GM18870 (cell line): ENCODE results near the gene DYRK2.

Experiments used
- ATAC-seq: cut with Tn5 transposase; IDR thresholded peaks from one replicate; pipeline ENCODE4 v1.9.1; 2021; ENCODE audit warnings: moderate library complexity; ENCODE audit not compliant: unreplicated experiment

The DYRK2 gene

DNA sequence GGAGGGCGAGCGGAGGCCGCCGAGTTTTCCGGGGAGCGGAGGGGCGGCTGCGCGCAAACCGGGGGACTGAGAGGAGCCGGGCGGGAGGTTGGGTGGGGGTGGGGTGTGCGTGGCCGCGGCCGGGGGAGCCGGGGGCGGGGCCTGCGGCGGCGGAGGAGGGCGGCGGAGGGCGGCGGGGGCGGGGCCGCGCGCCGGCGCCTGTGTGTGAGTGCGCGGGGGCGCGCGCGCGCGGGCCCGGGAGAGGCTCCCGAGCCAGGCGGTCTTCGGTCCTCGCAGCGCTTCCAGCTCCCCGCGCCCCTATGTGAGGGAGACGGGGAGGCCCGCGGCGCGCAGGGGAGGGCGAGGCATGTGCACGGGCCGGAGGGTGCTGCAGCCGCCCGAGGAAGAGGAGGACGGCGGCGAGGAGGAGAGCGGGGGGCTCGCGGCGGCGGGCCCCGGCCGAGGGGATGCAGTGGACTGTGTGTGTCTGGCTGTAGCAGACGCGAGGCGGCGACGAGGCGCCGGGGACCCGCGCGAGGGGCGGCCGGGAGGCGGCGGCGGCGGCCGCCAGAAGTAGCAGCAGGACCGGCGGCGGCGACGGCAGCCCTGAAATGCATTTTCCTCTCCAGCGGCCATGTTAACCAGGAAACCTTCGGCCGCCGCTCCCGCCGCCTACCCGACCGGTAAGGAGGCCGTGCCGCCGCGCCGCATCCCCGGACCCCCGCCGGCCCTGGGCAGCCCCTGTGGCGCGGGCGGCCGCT, at the start of gene DYRK2:
DYRK2 (plus strand) TSS at position 225 of the 740 bp plus-strand sequence; CDS start at position 614, 389 bp downstream.
- peak; percentile 21 for ATAC-seq

DNA sequence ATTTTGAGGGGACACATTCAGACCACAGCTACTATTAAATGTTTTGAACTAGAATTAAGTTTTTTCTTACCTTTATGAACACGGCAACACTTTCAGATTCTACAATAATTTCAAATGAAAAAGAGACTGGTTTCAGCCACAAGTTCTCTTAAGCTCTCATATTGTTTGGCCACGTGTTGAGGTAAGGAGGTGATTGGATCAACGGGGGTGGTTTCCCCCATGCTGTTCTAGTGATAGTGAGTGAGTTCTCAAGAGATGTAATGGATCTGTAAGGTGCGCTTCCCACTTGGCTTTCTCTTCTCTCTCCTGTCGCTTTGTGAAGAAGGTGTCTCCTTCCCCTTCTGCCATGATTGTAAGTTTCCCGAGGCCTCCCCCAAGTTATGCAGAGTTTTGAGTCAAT, 48.9 kb upstream of the DYRK2 start:
- no peak for ATAC-seq

DNA sequence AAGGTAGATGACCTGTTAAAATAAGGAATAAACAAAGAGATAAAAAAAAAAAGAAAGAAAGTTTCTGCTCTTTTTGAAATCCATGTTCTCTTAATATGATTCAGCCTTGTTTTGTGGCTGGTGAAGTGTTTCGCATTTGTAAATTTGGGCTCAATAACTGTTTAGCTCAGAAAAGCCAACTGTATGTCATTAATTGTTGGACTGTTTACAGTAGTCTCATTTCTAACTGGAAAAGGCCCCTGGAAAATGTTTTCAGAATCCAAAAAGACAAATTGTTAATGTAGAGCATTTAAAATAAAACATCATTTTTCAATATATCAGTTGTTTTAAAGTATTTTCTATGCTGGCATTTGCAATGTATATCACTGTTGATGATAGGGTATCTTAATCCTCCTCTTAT, 47.4 kb upstream of the DYRK2 start:
- no peak for ATAC-seq

DNA sequence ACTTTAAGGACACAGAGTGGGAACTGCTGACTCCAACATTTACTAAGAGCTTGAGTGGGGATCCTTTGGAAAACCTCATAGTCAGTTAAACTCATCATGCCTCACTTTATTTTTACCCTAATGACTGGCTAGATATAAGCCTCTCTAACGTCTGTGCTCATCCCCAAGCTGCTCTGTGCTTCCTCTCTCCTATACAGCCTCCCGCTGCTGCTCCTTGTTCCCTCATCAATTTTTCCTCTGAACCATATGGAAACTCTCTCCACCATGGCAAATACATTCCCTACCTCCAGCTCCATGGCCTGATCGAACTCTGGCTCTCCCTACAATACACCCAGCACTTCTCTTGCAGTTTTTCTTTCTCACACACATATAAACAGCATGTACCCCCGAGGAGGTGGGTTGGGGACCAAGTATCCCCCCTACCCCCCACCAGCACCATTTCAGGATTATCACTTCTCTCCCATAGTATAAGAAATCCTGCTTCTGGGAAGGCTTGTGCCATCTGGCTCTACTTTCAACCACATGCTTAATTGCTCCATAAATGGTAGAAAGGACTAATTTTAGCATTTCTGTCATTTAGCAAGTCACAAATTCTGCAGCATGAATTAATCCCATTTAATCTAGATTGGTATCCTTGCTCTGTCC, 39.2 kb upstream of the DYRK2 start:
- ATAC-seq, result no peak

DNA sequence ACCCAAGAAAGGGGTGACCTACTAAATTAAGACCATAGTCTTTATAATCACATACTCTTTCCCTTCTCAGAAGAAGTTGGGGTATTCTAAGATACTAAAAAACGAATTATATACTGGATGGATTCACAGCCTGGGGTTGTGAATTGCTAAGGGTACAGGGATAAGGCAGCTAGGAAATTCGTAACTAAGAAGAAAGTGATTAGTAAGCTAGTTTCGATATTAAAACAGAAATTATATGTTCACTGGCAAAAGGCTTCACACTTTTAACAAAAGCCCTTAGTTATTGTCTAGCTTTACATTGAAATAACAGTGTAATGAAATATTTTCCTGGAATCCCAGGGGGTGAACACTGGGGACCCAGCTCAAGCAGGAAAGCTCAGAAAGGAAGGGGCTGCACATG, 35.5 kb upstream of the DYRK2 start:
- no peak for ATAC-seq

DNA sequence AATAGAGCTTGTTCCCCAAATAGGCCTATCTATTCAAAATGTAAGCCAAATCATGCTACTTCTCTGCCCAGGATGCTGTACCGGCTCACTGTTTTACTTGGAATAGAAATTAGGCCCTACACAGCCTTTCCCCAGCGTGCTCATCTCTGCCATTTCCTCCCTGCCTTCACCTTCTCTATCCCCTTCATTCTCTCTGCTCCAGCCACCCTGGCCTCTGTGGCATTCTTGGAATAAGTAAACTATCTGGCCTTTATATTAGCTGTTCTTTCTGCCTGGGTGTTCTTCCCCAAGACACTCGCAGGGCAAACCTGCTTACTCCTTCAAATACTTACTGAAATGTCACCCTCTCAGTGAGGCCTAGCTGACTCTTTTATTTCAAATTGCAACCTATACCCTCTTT, 30.9 kb upstream of the DYRK2 start:
- ATAC-seq, result no peak

DNA sequence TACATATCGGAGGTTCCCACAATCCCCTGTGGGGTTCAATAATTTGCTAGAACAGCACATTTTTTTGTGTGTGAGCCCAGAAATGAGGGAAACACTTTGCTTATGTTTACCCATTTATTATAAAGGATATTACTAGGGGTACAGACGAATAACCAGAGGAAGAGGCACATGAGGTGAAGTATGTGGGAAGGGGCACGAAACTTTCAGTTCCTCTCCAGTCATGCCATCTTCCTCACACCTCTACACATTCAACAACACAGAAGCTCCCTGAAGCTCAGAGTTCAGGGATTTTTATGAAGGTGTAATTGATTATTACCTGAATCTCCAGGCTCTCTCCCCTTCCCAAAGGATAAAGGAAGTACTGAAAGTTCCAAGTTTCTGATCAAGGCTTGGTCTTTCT, 30.2 kb upstream of the DYRK2 start:
- no peak for ATAC-seq

DNA sequence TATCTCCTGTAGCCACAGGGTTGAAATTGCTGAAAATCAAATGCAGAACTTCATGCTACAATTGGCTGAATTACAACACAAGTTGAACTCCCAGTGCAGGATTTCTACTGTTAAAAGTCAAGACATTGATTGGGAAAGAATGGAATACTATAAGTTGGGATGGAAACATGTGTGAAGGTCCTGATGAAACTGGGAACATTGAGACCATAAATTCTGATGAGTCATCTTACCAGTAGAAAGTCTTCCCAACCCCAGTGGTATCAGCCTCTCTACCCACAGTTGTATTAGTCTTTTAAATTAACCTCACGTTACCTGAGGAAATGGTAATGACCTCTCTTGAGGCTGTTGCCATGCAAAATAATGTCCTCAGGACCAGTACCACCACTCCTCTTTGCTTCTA, 27.4 kb upstream of the DYRK2 start:
- ATAC-seq, result no peak

DNA sequence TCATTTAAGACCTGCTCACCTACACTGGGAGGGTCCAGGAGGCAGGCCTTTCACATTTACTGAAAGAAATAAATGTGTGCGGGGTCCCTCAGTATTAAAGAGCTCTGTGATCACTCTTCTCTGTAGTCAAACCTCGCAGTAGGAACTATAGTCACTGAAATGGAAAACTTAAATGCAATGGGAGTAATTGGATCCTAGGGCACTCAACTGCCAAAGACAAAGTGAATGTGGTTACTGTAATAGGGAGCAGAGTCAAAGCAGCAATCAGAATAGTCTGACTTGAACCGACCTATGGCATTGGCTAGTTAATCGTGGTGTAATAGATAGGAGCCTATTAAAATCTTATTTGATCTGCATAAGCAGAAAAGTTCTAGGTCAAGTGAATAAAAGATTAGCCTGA, 26.6 kb upstream of the DYRK2 start:
- ATAC-seq, result no peak

DNA sequence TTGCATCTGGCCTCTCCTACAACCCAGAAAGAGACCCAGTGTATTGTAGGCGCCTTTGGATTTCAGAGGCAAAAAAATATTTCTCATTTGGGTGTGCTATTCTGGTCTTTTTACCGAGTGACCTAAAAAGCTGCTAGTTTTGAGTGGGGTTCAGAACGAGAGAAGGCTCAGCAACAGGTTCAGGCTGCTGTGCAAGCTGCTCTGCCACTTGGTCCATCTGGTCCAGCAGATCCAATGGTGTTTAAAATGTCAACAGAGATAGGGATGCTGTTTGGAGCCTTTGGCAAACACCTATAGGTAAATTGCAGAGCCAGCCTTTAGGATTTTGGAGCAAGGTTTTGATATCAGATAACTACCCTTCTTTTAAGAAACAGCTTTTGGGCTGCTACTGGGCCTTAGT, 25.3 kb upstream of the DYRK2 start:
- no peak for ATAC-seq

DNA sequence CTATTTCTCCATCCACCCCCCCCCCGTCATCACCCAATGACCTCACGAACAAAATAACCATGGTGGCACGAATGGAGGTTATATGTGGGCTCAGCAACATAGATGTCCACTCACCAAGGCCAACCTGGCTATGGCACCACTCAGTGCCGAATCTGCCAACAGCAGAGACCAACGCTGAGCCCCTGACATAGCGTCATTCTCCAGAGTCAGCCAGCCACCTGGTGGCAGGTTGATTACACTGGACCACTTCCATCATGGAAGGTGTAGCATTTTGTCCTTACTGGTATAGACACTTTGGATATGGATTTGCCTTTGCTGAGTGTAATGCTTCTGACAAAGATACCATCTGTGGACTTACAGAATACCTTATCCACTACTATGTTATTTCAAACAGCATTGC, 24.2 kb upstream of the DYRK2 start:
- no peak for ATAC-seq

DNA sequence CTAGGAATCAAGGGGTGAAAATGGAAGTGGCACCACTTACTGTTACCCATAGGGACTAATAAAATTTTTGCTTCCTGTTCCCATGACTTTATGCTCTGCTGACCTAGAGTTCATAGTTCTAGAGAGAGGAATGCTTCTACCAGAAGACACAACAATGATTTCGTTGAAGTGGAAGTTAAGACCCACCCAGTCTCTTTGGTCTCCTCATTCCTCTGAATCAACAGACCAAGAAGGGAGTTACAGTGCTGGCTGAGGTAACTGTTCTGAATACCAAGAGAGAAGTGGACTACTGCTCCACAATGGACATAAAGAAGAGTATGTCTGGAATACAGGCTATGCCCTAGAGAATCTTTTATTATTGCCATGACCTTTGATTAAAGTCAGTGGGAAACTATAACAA, 23.5 kb upstream of the DYRK2 start:
- ATAC-seq, result no peak

DNA sequence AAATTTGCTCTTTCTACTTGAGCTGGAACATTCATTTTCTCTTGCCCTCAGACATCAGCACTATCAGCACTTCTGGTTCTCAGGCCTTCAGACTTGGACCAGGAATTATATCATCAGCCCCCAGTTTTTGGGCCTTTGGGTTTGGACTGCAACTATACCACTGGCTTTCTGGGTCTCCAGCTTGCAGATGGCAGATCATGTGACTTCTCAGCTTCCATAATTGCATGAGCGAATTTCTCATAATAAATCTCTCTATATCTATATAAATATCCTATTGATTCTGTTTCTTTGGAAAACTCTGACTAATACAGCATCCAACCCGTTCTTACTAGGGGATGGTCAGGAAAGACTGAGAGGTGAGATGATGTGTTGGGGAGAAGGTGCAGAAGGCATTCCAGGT, 22.4 kb upstream of the DYRK2 start:
- ATAC-seq, result no peak

DNA sequence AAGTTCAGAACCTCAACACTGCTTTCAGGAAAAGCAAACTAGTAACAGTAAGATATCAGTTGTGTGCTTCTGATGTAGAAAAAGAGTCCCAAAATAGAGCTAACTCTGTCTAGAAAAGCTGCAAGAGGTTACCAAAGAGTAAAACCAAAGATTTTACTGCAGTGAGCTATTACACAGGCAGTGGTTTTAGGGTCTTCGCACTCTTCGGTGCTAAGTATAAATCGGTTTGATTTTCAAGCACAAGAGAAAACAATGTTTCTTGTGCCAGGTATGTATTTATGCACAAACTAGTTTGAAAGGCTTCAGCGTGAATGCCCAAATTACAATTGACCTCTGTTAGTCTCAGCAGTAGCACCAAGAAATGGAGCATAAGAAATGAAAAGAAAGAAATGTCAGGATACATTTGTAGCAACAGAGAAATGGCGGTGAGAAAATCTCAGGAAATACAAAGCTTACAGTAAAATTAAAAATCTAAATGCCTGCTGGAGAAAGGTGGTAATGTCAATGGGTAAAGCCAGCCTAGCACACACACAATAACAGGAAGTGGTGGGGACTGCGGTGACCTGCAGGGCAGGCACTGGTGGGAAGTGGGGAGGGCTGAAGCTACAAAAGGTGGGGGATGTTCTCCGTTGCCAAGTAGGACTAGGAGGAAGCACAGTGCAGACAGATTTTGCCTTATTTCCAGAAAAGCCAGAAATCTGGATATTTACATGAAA, 18.0 kb upstream of the DYRK2 start:
- ATAC-seq, result peak; percentile 93

DNA sequence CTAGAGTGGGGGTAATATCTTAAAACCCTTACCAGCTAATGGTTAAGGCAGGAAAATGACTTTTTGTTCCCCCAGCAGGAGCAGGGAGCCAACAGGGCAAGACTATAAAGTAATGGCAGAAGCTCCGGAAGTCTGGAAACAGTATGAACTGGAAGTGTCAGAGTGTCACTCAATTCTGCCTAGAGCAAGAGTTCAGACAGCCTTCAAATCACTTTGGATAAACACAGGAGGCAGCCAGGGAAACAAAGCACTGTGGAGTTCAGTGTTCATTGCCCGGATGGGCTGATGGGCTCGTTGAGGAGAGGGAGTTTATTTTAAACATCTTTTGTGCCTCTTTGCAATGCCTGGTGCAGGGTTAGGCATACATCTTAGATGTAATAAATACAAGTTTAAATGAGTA, 16.5 kb upstream of the DYRK2 start:
- no peak for ATAC-seq

DNA sequence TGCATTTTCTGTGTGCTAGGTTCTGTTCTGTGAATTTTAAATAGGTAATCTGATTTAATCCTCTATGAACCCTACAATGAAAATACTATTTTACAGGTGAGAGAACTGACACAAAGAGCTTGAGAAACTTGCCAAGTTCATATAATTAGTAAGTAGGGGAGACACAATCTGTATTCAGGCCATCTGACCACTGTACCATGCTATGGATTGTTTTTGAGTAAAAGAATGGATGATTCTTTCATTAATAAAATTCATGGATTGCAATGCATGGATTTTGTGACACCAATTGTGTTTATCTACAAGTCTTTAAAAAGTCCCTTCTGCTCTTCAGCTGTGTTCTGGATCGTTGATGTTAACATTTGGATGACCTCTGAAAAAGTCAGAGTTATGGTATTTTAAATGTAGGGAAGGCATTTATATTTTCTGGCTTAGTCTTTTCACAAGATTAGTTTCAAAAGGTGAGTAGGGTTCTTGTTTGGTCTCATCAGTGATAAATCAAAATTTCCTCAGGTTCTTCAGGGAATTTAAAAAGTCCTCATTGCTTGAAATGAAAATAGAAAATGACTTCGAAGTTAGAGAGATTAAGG, 15.4 kb upstream of the DYRK2 start:
- ATAC-seq, result no peak

DNA sequence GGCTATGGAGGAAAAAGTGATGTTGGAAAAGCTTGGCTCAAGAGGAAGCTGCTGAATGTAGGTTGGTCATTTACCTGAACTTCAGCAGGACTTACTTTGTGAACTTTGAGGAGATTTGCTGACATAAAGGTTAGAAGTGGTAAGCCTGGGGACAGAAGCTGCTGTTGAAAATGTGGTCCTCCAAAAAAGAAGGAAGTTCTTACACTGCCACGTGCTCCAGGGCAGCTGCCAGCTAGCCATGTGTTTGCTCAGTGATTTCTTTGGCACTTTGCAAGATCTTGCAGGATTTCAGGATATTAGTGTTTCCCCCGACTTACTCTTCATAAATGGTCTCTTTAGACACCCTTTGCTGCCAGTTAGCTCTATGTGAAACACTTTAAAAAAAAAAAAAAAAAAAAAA, 14.8 kb upstream of the DYRK2 start:
- ATAC-seq, result no peak

DNA sequence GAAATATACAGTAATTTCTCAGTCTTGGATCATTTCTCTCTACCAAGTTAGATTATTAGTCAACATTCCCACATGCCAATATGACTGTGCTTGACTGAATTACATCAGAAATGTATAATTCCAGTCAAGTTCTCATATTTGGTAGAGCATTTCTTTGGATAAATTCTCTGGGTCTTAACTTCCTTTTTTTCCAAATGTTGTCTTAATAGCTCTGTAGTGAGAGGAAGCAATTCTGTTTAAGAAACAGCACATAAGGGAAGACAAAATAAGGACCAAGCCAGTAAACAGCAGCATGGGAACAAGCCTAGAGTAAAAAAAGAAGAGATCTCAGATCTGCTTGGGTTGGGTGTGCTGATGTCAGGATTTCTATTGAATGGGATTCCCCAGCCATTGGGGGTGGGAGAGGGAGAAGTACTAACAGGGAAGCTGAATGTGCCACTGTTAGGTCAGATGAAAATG, 14.2 kb upstream of the DYRK2 start:
- ATAC-seq, result no peak

DNA sequence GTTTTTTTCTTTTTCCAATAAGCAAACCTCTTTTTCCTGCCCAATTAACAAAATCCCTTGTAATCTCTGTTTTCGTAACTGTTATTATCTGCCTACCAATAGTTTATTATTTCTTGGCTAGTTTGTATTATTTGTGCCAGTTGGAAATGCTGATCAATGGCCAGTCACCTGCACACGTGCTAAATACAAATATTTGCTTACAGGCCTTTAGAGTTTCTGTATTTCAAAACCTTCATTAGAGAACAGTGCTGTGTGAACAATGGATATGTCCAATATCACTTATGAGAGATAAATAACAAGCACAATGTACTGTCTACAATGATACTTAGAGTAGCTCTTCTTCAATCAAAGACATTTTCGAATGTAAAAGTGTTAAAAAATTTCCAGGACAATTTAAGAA, 10.8 kb upstream of the DYRK2 start:
- ATAC-seq, result no peak

DNA sequence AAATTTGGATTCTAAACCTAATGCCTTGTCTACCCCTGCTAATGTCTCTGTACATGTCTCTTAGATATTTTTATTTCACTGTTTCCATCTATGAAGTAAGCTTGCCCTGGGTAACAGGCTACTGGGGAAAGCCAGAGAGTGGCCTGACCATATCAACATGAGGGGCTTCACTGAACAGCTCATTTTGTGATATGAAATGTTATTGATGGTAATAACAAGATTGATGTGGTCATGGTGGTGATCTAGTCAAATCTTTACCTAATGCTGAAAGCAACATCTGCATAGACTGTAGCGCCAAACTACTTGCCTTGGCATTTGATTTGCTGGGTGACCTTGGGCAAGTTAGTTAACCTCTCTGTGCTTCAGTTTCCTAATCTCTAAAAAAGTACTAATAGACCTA, 9.9 kb upstream of the DYRK2 start:
- ATAC-seq, result no peak

DNA sequence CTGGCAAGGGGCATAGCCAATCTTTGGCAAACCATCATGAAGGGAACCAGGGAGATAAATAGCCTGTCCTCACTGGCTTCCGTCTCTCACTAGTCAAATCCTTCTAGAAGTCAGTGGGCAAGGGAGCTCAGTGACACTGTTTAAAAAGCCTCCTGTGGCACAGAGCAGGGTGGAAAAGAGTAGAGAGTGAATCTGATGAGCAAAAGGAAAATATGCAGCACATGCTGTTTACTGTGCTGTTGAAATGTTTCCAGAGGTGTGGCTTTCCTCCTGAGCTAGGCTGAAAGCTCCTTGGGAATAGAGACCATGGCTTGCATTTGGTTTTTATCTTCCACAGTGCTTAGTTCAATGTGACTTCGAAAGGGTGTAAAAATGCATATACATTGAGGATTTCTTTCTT, 7.7 kb upstream of the DYRK2 start:
- ATAC-seq, result no peak

DNA sequence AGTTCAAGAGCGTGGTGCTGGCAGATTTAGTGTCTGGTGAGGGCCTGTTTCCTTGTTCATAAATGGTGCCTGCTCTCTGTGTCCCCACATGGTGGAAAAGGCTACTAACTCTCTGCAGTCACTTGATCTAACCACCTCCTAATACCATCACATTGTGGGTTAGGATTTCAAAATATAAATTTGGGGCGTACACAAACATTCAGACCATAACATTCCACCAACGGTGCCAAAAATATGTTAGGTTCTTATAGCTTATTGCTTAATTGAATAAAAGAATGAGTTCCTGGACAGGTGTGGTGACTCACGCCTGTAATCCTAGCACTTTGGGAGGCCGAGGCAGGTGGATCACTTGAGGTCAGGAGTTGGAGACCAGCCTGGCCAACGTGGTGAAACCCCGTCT, 3.4 kb upstream of the DYRK2 start:
- no peak for ATAC-seq
